A673 (cell line): ENCODE results near the gene SOBP.

Experiments
- CTCF ChIP-seq: fragments of 300-800, 200-600 bp; sonication (generic); conservative IDR thresholded peaks from 2 replicates; pipeline ENCODE4 v1.5.1; 2017; ENCODE audit warnings: low read depth, mild to moderate bottlenecking, antibody characterized with exemption, low read length, moderate library complexity, mixed read lengths
- EZH2 ChIP-seq: fragments of 200-600 bp; sonication (generic); IDR thresholded peaks from 2 replicates; pipeline ENCODE4 v1.6.1; 2017; ENCODE audit warnings: borderline replicate concordance, low read depth, mild to moderate bottlenecking, mixed read lengths, antibody characterized with exemption, low read length; ENCODE audit not compliant: poor library complexity, severe bottlenecking

GRCh38 chr6:107441682-107442081, 48.2 kb upstream of the SOBP start:
- TF ChIP-seq CTCF (no peak), EZH2 (no peak)
